GM12892 (cell line): Measurements from ENCODE around the gene CTAGE8.
"Not testable (repeated sequence)": the region's sequence is repeated elsewhere in the genome, so short reads cannot be mapped to it uniquely, and the experiment has no call there.

ENCODE experiments used
- POLR2A ChIP-seq: IDR thresholded peaks from 2 replicates; pipeline ENCODE4 v1.6.1; 2011; ENCODE audit warnings: low read depth, low read length, control low read depth
- POLR2AphosphoS5 ChIP-seq: IDR thresholded peaks from 2 replicates; pipeline ENCODE4 v1.6.1; 2011; ENCODE audit warnings: low read depth, low read length, control low read depth
- TAF1 ChIP-seq: IDR thresholded peaks from 2 replicates; pipeline ENCODE4 v1.6.1; 2011; ENCODE audit warnings: low read depth, mild to moderate bottlenecking, control low read depth, low read length, borderline replicate concordance

- TF ChIP-seq POLR2AphosphoS5, POLR2A, TAF1: not testable (repeated sequence)
Measured at GRCh38 chr7:144275281-144275680, 6.2 kb upstream of the CTAGE8 start.
